NB4 (cell line): Measurements from ENCODE around the gene TOPAZ1.

ENCODE experiments used
- POLR2A ChIP-seq: IDR thresholded peaks from 2 replicates; pipeline ENCODE4 v1.6.1; 2011; ENCODE audit warnings: mild to moderate bottlenecking; ENCODE audit not compliant: insufficient read length; ENCODE audit errors: extremely low read depth
- TF ChIP-seq, protein P1 (sequence below): IDR thresholded peaks from one replicate; pipeline ENCODE4 v1.5.1; 2012; ENCODE audit warnings: low read depth, low read length

GRCh38 chr3:44259404-44259803 lies 17.7 kb downstream of the TOPAZ1 start:
- TF ChIP-seq POLR2A = no peak
- TF ChIP-seq, protein P1, sequence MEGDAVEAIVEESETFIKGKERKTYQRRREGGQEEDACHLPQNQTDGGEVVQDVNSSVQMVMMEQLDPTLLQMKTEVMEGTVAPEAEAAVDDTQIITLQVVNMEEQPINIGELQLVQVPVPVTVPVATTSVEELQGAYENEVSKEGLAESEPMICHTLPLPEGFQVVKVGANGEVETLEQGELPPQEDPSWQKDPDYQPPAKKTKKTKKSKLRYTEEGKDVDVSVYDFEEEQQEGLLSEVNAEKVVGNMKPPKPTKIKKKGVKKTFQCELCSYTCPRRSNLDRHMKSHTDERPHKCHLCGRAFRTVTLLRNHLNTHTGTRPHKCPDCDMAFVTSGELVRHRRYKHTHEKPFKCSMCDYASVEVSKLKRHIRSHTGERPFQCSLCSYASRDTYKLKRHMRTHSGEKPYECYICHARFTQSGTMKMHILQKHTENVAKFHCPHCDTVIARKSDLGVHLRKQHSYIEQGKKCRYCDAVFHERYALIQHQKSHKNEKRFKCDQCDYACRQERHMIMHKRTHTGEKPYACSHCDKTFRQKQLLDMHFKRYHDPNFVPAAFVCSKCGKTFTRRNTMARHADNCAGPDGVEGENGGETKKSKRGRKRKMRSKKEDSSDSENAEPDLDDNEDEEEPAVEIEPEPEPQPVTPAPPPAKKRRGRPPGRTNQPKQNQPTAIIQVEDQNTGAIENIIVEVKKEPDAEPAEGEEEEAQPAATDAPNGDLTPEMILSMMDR = no peak
